ENCODE data around the gene ADD2. TPM values are rescaled to one million over a fixed set of nuclear protein-coding genes. Genes with fewer than 3 reads are reported as not detected.

Gene ADD2
- total RNA-seq, 1 experiment from 2014 or later, result 124 TPM

DNA sequence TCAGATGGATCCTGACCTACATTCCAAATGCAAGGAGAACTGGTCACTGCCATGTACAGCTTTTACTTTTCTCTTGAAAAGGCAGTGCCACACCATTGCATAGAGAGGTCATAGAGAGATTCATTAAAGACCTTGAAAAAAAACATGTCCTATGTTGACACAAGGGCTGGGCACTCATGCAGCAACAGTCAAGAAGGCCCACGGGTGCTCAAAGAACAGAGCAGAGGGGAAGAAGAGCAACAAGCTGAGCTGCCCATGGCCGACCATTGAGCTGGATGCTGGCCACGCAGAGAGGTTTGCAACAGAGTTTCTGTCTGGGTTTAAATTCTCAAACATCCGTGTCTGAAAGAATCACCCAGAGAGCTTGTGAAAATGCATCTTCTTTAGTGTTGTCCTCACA lies 99.1 kb downstream of the ADD2 start:
- H4K5ac ChIP-seq (ENCODE audit: insufficient read length, low read depth, low read length), result no peak overlapping the region
- no peak overlapping the region for H4K8ac ChIP-seq (replicated peaks; ENCODE audit: insufficient read length, low read depth, low read length)

More for the DNA sequence above, 99.1 kb downstream of the ADD2 start:
- Histone ChIP-seq H3K27ac (ENCODE audit: insufficient read length, low read depth, low read length) (no peak overlapping the region), H3K23ac (ENCODE audit: insufficient read length, low read depth, low read length) (no peak overlapping the region), H3K4me1 (ENCODE audit: insufficient read depth, low read length) (no peaks in the 10 kb centered on the region), H2BK20ac (ENCODE audit: low read depth, low read length, poor library complexity, severe bottlenecking) (no peak overlapping the region), H2AFZ (ENCODE audit: low read length) (no peak overlapping the region), H4K20me1 (ENCODE audit: control insufficient read depth, insufficient read depth, insufficient read length) (no peaks in the 10 kb centered on the region), H2BK12ac (ENCODE audit: insufficient read length, low read depth, low read length) (no peak overlapping the region), H3K4ac (ENCODE audit: low read depth, low read length) (no peak overlapping the region), H3K4me2 (ENCODE audit: insufficient read depth, insufficient read length, low read length) (no peak overlapping the region), H3K9me3 (ENCODE audit: control insufficient read depth, low read depth, low read length) (no peaks in the 10 kb centered on the region), H2BK120ac (ENCODE audit: low read depth, low read length, poor library complexity, severe bottlenecking) (no peak overlapping the region), H3K14ac (ENCODE audit: insufficient read depth, low read length) (no peak overlapping the region), H3T11ph (ENCODE audit: low read length) (no peak overlapping the region), H3K79me1 (ENCODE audit: insufficient read depth, low read depth, low read length, poor library complexity, severe bottlenecking) (no peaks in the 10 kb centered on the region), H3K23me2 (ENCODE audit: insufficient read length, low read depth, low read length, poor library complexity, severe bottlenecking) (no peaks in the 10 kb centered on the region), H4K91ac (ENCODE audit: insufficient read length, low read depth, low read length) (no peak overlapping the region), H3K56ac (ENCODE audit: insufficient read length, low read depth, low read length) (no peak overlapping the region), H2AK5ac (ENCODE audit: insufficient read length, low read length) (no peak overlapping the region), H3K27me3 (ENCODE audit: insufficient read depth, low read length) (no peaks in the 10 kb centered on the region), H3K9ac (ENCODE audit: extremely low read depth, insufficient read length, low read length) (no peak overlapping the region), H3K79me2 (ENCODE audit: insufficient read depth, low read length) (no peaks in the 10 kb centered on the region), H2BK5ac (ENCODE audit: insufficient read length, low read length) (no peak overlapping the region), H3K18ac (ENCODE audit: insufficient read length, low read depth, low read length) (no peak overlapping the region), H2BK15ac (ENCODE audit: low read depth, low read length) (no peak overlapping the region)
- H3K4me1 Mint-ChIP-seq, result peaks cover 0 to 5% of the 10 kb centered on the region in 2 experiments; a peak in 2 of 4 replicates
- DNase-seq, result no peak
- H3K4me3 Mint-ChIP-seq, result no peak overlapping the region
- no peak overlapping the region for H3K27ac Mint-ChIP-seq
- WGBS (ENCODE audit: extremely low coverage, insufficient read length, low lambda C conversion rate), result no CpG with 5 or more reads among the region's 4 CpGs
- H3K27me3 Mint-ChIP-seq (ENCODE audit: low read depth), result no peaks in the 10 kb centered on the region; the same call in 1 of the 2 replicates
- H3K9me3 Mint-ChIP-seq, result no peaks in the 10 kb centered on the region
- H3K36me3 Mint-ChIP-seq (ENCODE audit: insufficient read depth in 1 of 3, low read depth in 3 of 3), result peaks cover 59 to 87% (median 67%) of the 10 kb centered on the region in 3 experiments
- TF ChIP-seq, protein P1, sequence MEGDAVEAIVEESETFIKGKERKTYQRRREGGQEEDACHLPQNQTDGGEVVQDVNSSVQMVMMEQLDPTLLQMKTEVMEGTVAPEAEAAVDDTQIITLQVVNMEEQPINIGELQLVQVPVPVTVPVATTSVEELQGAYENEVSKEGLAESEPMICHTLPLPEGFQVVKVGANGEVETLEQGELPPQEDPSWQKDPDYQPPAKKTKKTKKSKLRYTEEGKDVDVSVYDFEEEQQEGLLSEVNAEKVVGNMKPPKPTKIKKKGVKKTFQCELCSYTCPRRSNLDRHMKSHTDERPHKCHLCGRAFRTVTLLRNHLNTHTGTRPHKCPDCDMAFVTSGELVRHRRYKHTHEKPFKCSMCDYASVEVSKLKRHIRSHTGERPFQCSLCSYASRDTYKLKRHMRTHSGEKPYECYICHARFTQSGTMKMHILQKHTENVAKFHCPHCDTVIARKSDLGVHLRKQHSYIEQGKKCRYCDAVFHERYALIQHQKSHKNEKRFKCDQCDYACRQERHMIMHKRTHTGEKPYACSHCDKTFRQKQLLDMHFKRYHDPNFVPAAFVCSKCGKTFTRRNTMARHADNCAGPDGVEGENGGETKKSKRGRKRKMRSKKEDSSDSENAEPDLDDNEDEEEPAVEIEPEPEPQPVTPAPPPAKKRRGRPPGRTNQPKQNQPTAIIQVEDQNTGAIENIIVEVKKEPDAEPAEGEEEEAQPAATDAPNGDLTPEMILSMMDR (conservative IDR thresholded peaks at IDR 0.05), result no peak

Measured in H9 (cell line).